IMR-90 (cell line): ENCODE data around the gene RAP2A. TPM values are rescaled to one million over a fixed set of nuclear protein-coding genes. Genes with fewer than 3 reads are reported as not detected.
A peak's percentile ranks its signal among the peaks of the same experiment; 100 is the strongest.

Source experiments
- ATAC-seq: fragments of 200-7000 bp; cut with Tn5 transposase; 2 replicates; pipeline ENCODE4 v1.9.1; 2020; ENCODE audit warnings: low read depth, mild to moderate bottlenecking, moderate library complexity
- BruUV-seq: library from RNA; stranded (reverse); fragments of 400-500 nt; replicated peaks from 2 replicates; lab custom pipeline; 2021; lab: Mats Ljungman, UMichigan
- CTCF ChIA-PET: fragments of 300-600 bp; formaldehyde crosslinking; extraction: SDS; loops from one replicate; lab custom pipeline; 2021; ENCODE audit warnings: antibody characterized with exemption; lab: Yijun Ruan, JAX
- POLR2A ChIA-PET: fragments of 300-600 bp; sonication (Branson Sonifier 250); formaldehyde crosslinking; loops from one replicate; lab custom pipeline; 2022; ENCODE audit warnings: antibody characterized with exemption; ENCODE audit not compliant: unreplicated experiment; lab: Charles Lee
- DNase-seq: peaks from one replicate; pipeline ENCODE4 v3.0.0; 2013
- H2AFZ ChIP-seq: replicated peaks from 2 replicates; pipeline ENCODE3; 2013; ENCODE audit warnings: low read length, mild to moderate bottlenecking; ENCODE audit not compliant: poor library complexity
- H2AK5ac ChIP-seq: 2 replicates; pipeline ENCODE4 v1.6.1; 2013; ENCODE audit warnings: low read depth, low read length, inconsistent platforms
- H2AK9ac ChIP-seq: replicated peaks from 2 replicates; pipeline ENCODE3; 2013; ENCODE audit warnings: mild to moderate bottlenecking, low read depth, low read length, moderate library complexity; ENCODE audit not compliant: poor library complexity
- H2BK120ac ChIP-seq: 2 replicates; pipeline ENCODE4 v1.6.1; 2013; ENCODE audit warnings: low read depth, low read length, inconsistent platforms
- H2BK15ac ChIP-seq: 3 replicates; pipeline ENCODE4 v1.6.1; 2013; ENCODE audit warnings: low read depth, low read length, inconsistent platforms
- H2BK20ac ChIP-seq: 2 replicates; pipeline ENCODE4 v1.6.1; 2013; ENCODE audit warnings: low read depth, mild to moderate bottlenecking, inconsistent platforms, low read length, moderate library complexity
- H2BK5ac ChIP-seq: 2 replicates; pipeline ENCODE4 v1.6.1; 2013; ENCODE audit warnings: mild to moderate bottlenecking, low read depth, low read length, inconsistent platforms; ENCODE audit not compliant: poor library complexity, severe bottlenecking
- H3K14ac ChIP-seq: replicated peaks from 2 replicates; pipeline ENCODE4 v1.6.1; 2013; ENCODE audit warnings: low read depth, low read length, inconsistent platforms
- H3K18ac ChIP-seq: 2 replicates; pipeline ENCODE4 v1.6.1; 2013; ENCODE audit warnings: low read depth, low read length, control low read depth
- H3K23ac ChIP-seq: 2 replicates; pipeline ENCODE4 v1.6.1; 2013; ENCODE audit warnings: low read depth, low read length, inconsistent platforms
- H3K27ac ChIP-seq: 2 replicates; pipeline ENCODE4 v1.5.1; 2013; ENCODE audit warnings: mild to moderate bottlenecking, control low read depth, low read length; ENCODE audit not compliant: insufficient read depth
- H3K27me3 ChIP-seq: 2 replicates; pipeline ENCODE4 v1.6.1; 2013; ENCODE audit warnings: low read length; ENCODE audit not compliant: control insufficient read depth, insufficient read depth
- H3K36me3 ChIP-seq: 2 replicates; pipeline ENCODE4 v1.6.1; 2013; ENCODE audit warnings: low read length, mixed read lengths; ENCODE audit not compliant: control insufficient read depth, insufficient read depth
- H3K4ac ChIP-seq: 2 replicates; pipeline ENCODE4 v1.6.1; 2013; ENCODE audit warnings: low read depth, low read length, inconsistent platforms
- H3K4me1 ChIP-seq: 2 replicates; pipeline ENCODE4 v1.6.1; 2013; ENCODE audit warnings: low read length, mixed read lengths; ENCODE audit not compliant: control insufficient read depth, insufficient read depth
- H3K4me2 ChIP-seq: 2 replicates; pipeline ENCODE4 v1.6.1; 2013; ENCODE audit warnings: low read depth, mild to moderate bottlenecking, control low read depth, low read length, moderate library complexity
- H3K4me3 ChIP-seq: 2 replicates; pipeline ENCODE4 v1.5.1; 2013; ENCODE audit warnings: low read depth, mild to moderate bottlenecking, control low read depth, low read length, moderate library complexity; ENCODE audit not compliant: insufficient read depth
- H3K56ac ChIP-seq: 2 replicates; pipeline ENCODE4 v1.6.1; 2013; ENCODE audit warnings: low read length, inconsistent platforms; ENCODE audit not compliant: insufficient read depth; ENCODE audit errors: extremely low read depth
- H3K79me1 ChIP-seq, 2 experiments: 2 replicates each; pipeline ENCODE4 v1.6.1; 2013; ENCODE audit warnings: low read length in 2 of 2, inconsistent platforms in 1 of 2, low read depth in 1 of 2
- H3K9ac ChIP-seq: 2 replicates; pipeline ENCODE4 v1.6.1; 2013; ENCODE audit warnings: low read depth, low read length, control low read depth
- H3K9me1 ChIP-seq: 2 replicates; pipeline ENCODE4 v1.6.1; 2013; ENCODE audit warnings: low read length, inconsistent platforms; ENCODE audit not compliant: insufficient read depth
- H3K9me3 ChIP-seq: 2 replicates; pipeline ENCODE4 v1.6.1; 2013; ENCODE audit warnings: low read length; ENCODE audit not compliant: control insufficient read depth, insufficient read depth
- H4K20me1 ChIP-seq: 2 replicates; pipeline ENCODE4 v1.6.1; 2013; ENCODE audit warnings: low read length, inconsistent platforms; ENCODE audit not compliant: insufficient read depth
- H4K5ac ChIP-seq: 2 replicates; pipeline ENCODE4 v1.6.1; 2013; ENCODE audit warnings: mild to moderate bottlenecking, low read depth, low read length, control low read depth
- H4K8ac ChIP-seq, 2 experiments: 2 replicates each; pipeline ENCODE4 v1.6.1; 2013; ENCODE audit warnings: low read depth in 2 of 2, low read length in 2 of 2, control low read depth in 1 of 2, inconsistent platforms in 1 of 2
- H4K91ac ChIP-seq: 2 replicates; pipeline ENCODE4 v1.6.1; 2013; ENCODE audit warnings: low read depth, low read length, inconsistent platforms; ENCODE audit not compliant: insufficient read depth
- BHLHE40 ChIP-seq: fragments of 150-350 bp; IDR thresholded peaks from 2 replicates; pipeline ENCODE4 v1.6.1; 2016; ENCODE audit warnings: mild to moderate bottlenecking, low read depth, low read length
- CEBPB ChIP-seq: IDR thresholded peaks from 2 replicates; pipeline ENCODE4 v1.6.1; 2012; ENCODE audit warnings: low read depth, low read length, improper control_type of control experiment
- CHD1 ChIP-seq: IDR thresholded peaks from 2 replicates; pipeline ENCODE4 v1.6.1; 2012; ENCODE audit warnings: low read depth, low read length, improper control_type of control experiment
- CTCF ChIP-seq: conservative IDR thresholded peaks from 2 replicates; pipeline ENCODE4 v1.5.1; 2012; ENCODE audit warnings: mild to moderate bottlenecking, low read depth, low read length, improper control_type of control experiment
- FOS ChIP-seq: fragments of 150-350 bp; IDR thresholded peaks from 2 replicates; pipeline ENCODE4 v1.6.1; 2016; ENCODE audit warnings: low read depth, low read length
- MAFK ChIP-seq: IDR thresholded peaks from 2 replicates; pipeline ENCODE4 v1.6.1; 2012; ENCODE audit warnings: low read depth, low read length, improper control_type of control experiment
- MAZ ChIP-seq: IDR thresholded peaks from 2 replicates; pipeline ENCODE4 v1.6.1; 2012; ENCODE audit warnings: low read depth, mild to moderate bottlenecking, low read length, improper control_type of control experiment, moderate library complexity, borderline replicate concordance
- MXI1 ChIP-seq: IDR thresholded peaks from 2 replicates; pipeline ENCODE4 v1.6.1; 2012; ENCODE audit warnings: low read depth, mild to moderate bottlenecking, low read length, moderate library complexity, borderline replicate concordance
- NFE2L2 ChIP-seq: fragments of 150-350 bp; IDR thresholded peaks from 2 replicates; pipeline ENCODE4 v1.6.1; 2016; ENCODE audit warnings: low read depth, mild to moderate bottlenecking, low read length
- POLR2A ChIP-seq: IDR thresholded peaks from 2 replicates; pipeline ENCODE4 v1.6.1; 2012; ENCODE audit warnings: mild to moderate bottlenecking, low read depth, low read length
- RAD21 ChIP-seq: IDR thresholded peaks from 2 replicates; pipeline ENCODE4 v1.6.1; 2012; ENCODE audit warnings: low read length, improper control_type of control experiment
- RCOR1 ChIP-seq: IDR thresholded peaks from 2 replicates; pipeline ENCODE4 v1.6.1; 2012; ENCODE audit warnings: mild to moderate bottlenecking, low read length, improper control_type of control experiment; ENCODE audit not compliant: insufficient replicate concordance
- RFX5 ChIP-seq: IDR thresholded peaks from 2 replicates; pipeline ENCODE4 v1.8.0; 2012; ENCODE audit warnings: low read depth, mild to moderate bottlenecking, low read length, moderate library complexity
- SMC3 ChIP-seq: fragments of 150-350 bp; IDR thresholded peaks from 2 replicates; pipeline ENCODE4 v1.6.1; 2016; ENCODE audit warnings: low read depth, mild to moderate bottlenecking, antibody characterized with exemption, low read length, moderate library complexity
- WGBS, 2 experiments: methylation state at CpG; one replicate each; pipeline versions ENCODE4 v1.1.5 to v1.1.7; 2013; ENCODE audit warnings: missing lambda C conversion rate in 2 of 2; ENCODE audit not compliant: insufficient read length in 1 of 2; ENCODE audit errors: extremely low coverage in 2 of 2; 5-methylcytosine and 5-hydroxymethylcytosine counted together
- dilution Hi-C: fragments of 300-500 bp; cut with HindIII; formaldehyde crosslinking; loops from one replicate; pipeline ENCODE4 v1.14.3; 2018; ENCODE audit warnings: low sequenced_read_pairs; ENCODE audit not compliant: unreplicated experiment
- in situ Hi-C: fragments of 300-500 bp; cut with MboI; formaldehyde crosslinking; loops from 3 replicates; pipeline ENCODE4 v1.14.3; 2019; ENCODE audit warnings: low sequenced_read_pairs, inconsistent platforms, mixed read lengths
- intact Hi-C: fragments of 100-400 bp; cut with micrococcal nuclease; formaldehyde crosslinking; loops from 2 replicates; pipeline ENCODE4 v1.10.0; 2022
- polyA plus RNA-seq, 3 experiments: library from polyadenylated mRNA; depleted of rRNA; stranded (reverse); fragments of >200 nt; gene quantifications; 2 replicates each; pipeline ENCODE4 v1.2.3, GENCODE V29; 2012; ENCODE audit warnings: low replicate concordance in 1 of 3
- total RNA-seq: library from RNA; depleted of rRNA; stranded (reverse); fragments of >200 nt; gene quantifications from 2 replicates; pipeline ENCODE4 v1.2.3, GENCODE V29; 2012
- TF ChIP-seq, protein P1 (sequence below): fragments of 150-350 bp; IDR thresholded peaks from 2 replicates; pipeline ENCODE4 v1.6.1; 2016; ENCODE audit warnings: low read depth, mild to moderate bottlenecking, low read length, moderate library complexity, borderline replicate concordance

Gene RAP2A
- total and polyA plus RNA-seq, 2 of the 4 experiments (the other 2 are of a cell fraction): 6.4 to 21.0 TPM

DNA sequence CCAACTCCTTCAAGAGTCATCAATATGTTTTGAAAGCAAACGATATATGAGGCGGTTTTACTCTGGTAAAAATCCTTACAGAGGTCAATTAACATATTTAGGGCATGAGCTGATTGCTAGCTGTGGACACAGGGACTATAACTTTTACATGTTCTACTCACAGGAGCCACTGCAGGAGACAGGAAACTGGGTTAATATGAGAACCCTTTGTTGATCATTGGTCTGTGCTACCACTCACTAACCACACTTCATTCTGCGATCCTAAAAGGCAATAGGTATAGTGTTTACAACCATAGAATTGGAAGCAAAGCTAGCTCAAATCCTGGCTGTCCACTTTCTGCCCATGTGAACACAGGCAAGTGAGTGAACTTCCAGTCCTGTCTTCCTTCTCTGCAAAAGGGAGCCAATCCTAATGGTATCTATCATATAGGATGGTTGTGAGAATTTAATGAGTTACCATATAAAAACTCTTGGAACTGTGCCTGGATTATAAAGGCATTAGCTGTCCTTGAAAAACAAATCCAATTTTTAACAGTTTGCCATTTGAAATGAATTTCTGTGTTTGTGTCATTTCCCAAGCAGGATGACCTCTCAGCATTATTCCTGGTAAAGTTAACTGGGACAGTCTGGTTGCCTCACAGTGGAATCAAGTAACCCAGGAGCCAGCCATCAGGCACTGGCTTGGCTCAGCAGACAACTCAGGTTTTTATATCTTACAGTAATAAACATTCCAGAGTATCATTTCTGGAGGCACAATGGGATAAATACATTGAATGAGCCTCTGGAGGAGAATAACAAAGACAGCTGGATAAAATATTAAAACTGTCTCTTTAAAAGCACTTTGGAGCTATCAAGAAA, 29.8 kb upstream of the RAP2A start:
- Histone ChIP-seq H2AFZ (no peak overlapping the region), H3K27me3 (no peaks in the 10 kb centered on the region; the same call in 1 of the 2 replicates), H2BK120ac (no peak overlapping the region), H3K4ac (no peak overlapping the region), H2BK5ac (no peak overlapping the region), H4K20me1 (no peaks in the 10 kb centered on the region), H3K56ac (no peak overlapping the region), H3K4me3 (no peak overlapping the region), H4K5ac (no peak overlapping the region), H3K9me1 (no peaks in the 10 kb centered on the region), H3K9ac (no peak overlapping the region), H2AK9ac (no peak overlapping the region), H3K14ac (no peak overlapping the region), H3K9me3 (no peaks in the 10 kb centered on the region), H3K27ac (no peak overlapping the region), H3K4me2 (no peak overlapping the region), H3K4me1 (peaks cover 3% of the 10 kb centered on the region), H3K79me1 (no peaks in the 10 kb centered on the region), H4K8ac (no peak overlapping the region), H2AK5ac (no peak overlapping the region), H3K18ac (no peak overlapping the region), H3K36me3 (no peaks in the 10 kb centered on the region), H2BK15ac (no peak overlapping the region), H3K23ac (no peak overlapping the region), H4K91ac (no peak overlapping the region), H2BK20ac (no peak overlapping the region)
- in situ Hi-C loops: no loop called here
- no TSS peak for BruUV-seq
- DNase-seq: peak; percentile 28
- ATAC-seq: peak; percentile 67
- no CpG with 5 or more reads among the region's 3 CpGs for WGBS, 2 experiments
- ChIA-PET POLR2A (no interaction called here), CTCF (no interaction called here)
- intact Hi-C loops: no loop called here
- dilution Hi-C loops: no loop called here
- TF ChIP-seq BHLHE40 (no peak), FOS (no peak), RCOR1 (no peak), MXI1 (no peak), MAFK (no peak), POLR2A (no peak), MAZ (no peak), CTCF (no peak), RAD21 (no peak), NFE2L2 (no peak), SMC3 (no peak), CHD1 (no peak), RFX5 (no peak), CEBPB (no peak)
- TF ChIP-seq, protein P1, sequence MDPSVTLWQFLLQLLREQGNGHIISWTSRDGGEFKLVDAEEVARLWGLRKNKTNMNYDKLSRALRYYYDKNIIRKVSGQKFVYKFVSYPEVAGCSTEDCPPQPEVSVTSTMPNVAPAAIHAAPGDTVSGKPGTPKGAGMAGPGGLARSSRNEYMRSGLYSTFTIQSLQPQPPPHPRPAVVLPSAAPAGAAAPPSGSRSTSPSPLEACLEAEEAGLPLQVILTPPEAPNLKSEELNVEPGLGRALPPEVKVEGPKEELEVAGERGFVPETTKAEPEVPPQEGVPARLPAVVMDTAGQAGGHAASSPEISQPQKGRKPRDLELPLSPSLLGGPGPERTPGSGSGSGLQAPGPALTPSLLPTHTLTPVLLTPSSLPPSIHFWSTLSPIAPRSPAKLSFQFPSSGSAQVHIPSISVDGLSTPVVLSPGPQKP: no peak
